Raji (cell line): ENCODE data around the gene SOX30.

Experiments
- POLR2A ChIP-seq: IDR thresholded peaks from 2 replicates; pipeline ENCODE4 v1.6.1; 2011; ENCODE audit warnings: low read depth, low read length, control low read depth; ENCODE audit not compliant: insufficient read depth

SOX30 gene

GRCh38 chr5:157665467-157666070 is 13.3 kb upstream of the SOX30 start:
- TF ChIP-seq POLR2A = no peak

- no peak for TF ChIP-seq POLR2A
These were observed 7.8 kb upstream of the SOX30 start for GRCh38 chr5:157659868-157660660.

GRCh38 chr5:157658893-157659292 is 6.7 kb upstream of the SOX30 start:
- no peak for TF ChIP-seq POLR2A

GRCh38 chr5:157657516-157657915 is 5.3 kb upstream of the SOX30 start:
- TF ChIP-seq POLR2A = no peak

GRCh38 chr5:157651623-157652376 is 438 bp downstream of the SOX30 start:
- TF ChIP-seq POLR2A = no peak

GRCh38 chr5:157650991-157651611 is 1.1 kb downstream of the SOX30 start:
- no peak for TF ChIP-seq POLR2A

- no peak for TF ChIP-seq POLR2A
These were observed 3.1 kb downstream of the SOX30 start for GRCh38 chr5:157649101-157649500.

- TF ChIP-seq POLR2A = no peak
These were observed 3.8 kb downstream of the SOX30 start for GRCh38 chr5:157648275-157648990.

- no peak for TF ChIP-seq POLR2A
These were observed 11.7 kb downstream of the SOX30 start for GRCh38 chr5:157640406-157641066.

GRCh38 chr5:157630341-157630740 is 21.9 kb downstream of the SOX30 start:
- TF ChIP-seq POLR2A = no peak

GRCh38 chr5:157626831-157627230 is 25.4 kb downstream of the SOX30 start:
- no peak for TF ChIP-seq POLR2A

GRCh38 chr5:157624144-157624543 is 28.1 kb downstream of the SOX30 start:
- no peak for TF ChIP-seq POLR2A

GRCh38 chr5:157620776-157621175 is 31.5 kb downstream of the SOX30 start:
- TF ChIP-seq POLR2A = no peak

- no peak for TF ChIP-seq POLR2A
These were observed 34.0 kb downstream of the SOX30 start for GRCh38 chr5:157618191-157618765.
